HG03095 (cell line): ENCODE data around the gene TENT5C.

Experiments used
- ATAC-seq: cut with Tn5 transposase; IDR thresholded peaks from one replicate; pipeline ENCODE4 v1.9.1; 2021; ENCODE audit warnings: moderate library complexity; ENCODE audit not compliant: unreplicated experiment

The TENT5C gene

GRCh38 chr1:117572546-117572945 is 33.3 kb upstream of the TENT5C start:
- ATAC-seq = no peak

- ATAC-seq = no peak
Observed at GRCh38 chr1:117573386-117574023, 32.3 kb upstream of the TENT5C start.

- ATAC-seq = no peak
Observed at GRCh38 chr1:117574161-117574835, 31.6 kb upstream of the TENT5C start.

GRCh38 chr1:117575586-117576225 is 30.1 kb upstream of the TENT5C start:
- ATAC-seq = no peak

GRCh38 chr1:117576236-117576635 is 29.6 kb upstream of the TENT5C start:
- ATAC-seq = no peak

GRCh38 chr1:117577191-117577885 is 28.5 kb upstream of the TENT5C start:
- ATAC-seq = no peak

- ATAC-seq = no peak
Observed at GRCh38 chr1:117578466-117578865, 27.4 kb upstream of the TENT5C start.

GRCh38 chr1:117579221-117579906 is 26.5 kb upstream of the TENT5C start:
- ATAC-seq = no peak

- ATAC-seq = no peak
Observed at GRCh38 chr1:117580436-117580835, 25.4 kb upstream of the TENT5C start.

- ATAC-seq = no peak
Observed at GRCh38 chr1:117580882-117581281, 25.0 kb upstream of the TENT5C start.

- no peak for ATAC-seq
Observed at GRCh38 chr1:117581391-117581943, 24.4 kb upstream of the TENT5C start.

- ATAC-seq = no peak
Observed at GRCh38 chr1:117582451-117582850, 23.4 kb upstream of the TENT5C start.

GRCh38 chr1:117583247-117583646 is 22.6 kb upstream of the TENT5C start:
- ATAC-seq = no peak

GRCh38 chr1:117584181-117584580 is 21.7 kb upstream of the TENT5C start:
- ATAC-seq = no peak

- ATAC-seq = no peak
Observed at GRCh38 chr1:117585086-117585485, 20.8 kb upstream of the TENT5C start.

GRCh38 chr1:117586337-117586736 is 19.5 kb upstream of the TENT5C start:
- ATAC-seq = no peak

GRCh38 chr1:117586747-117587498 is 18.9 kb upstream of the TENT5C start:
- no peak for ATAC-seq

GRCh38 chr1:117587499-117588356 is 18.1 kb upstream of the TENT5C start:
- no peak for ATAC-seq

GRCh38 chr1:117589544-117589943 is 16.3 kb upstream of the TENT5C start:
- no peak for ATAC-seq
